Neural cell (in vitro differentiated cells): ENCODE results near the gene JAGN1. TPM values are rescaled to one million over a fixed set of nuclear protein-coding genes. Genes with fewer than 3 reads are reported as not detected.

ENCODE experiments used
- H2AFZ ChIP-seq: fragments of 200-600, 300-800 bp; sonication (generic), shearing (Covaris generic); 2 replicates; pipeline ENCODE4 v1.6.0; 2014; ENCODE audit warnings: low read depth, mild to moderate bottlenecking, antibody characterized with exemption, low read length, moderate library complexity
- H3F3A ChIP-seq: fragments of 200-600 bp; shearing (Covaris generic); 2 replicates; pipeline ENCODE4 v1.6.1; 2016; ENCODE audit warnings: mild to moderate bottlenecking, moderate library complexity, mixed read lengths, antibody characterized with exemption, low read length; ENCODE audit not compliant: insufficient read depth, poor library complexity, severe bottlenecking
- H3K27ac ChIP-seq: fragments of 200-600, 300-800 bp; sonication (generic), shearing (Covaris generic); 2 replicates; pipeline ENCODE4 v1.5.1; 2014; ENCODE audit warnings: mild to moderate bottlenecking, low read length, moderate library complexity
- H3K27me3 ChIP-seq: fragments of 300-800, 200-600 bp; sonication (generic), shearing (Covaris generic); 2 replicates; pipeline ENCODE4 v1.6.0; 2014; ENCODE audit warnings: mild to moderate bottlenecking, low read depth, low read length, moderate library complexity; ENCODE audit not compliant: insufficient read depth
- H3K36me3 ChIP-seq: fragments of 300-800, 200-600 bp; sonication (generic), shearing (Covaris generic); 2 replicates; pipeline ENCODE4 v1.5.1; 2014; ENCODE audit warnings: mild to moderate bottlenecking, antibody characterized with exemption, low read length, moderate library complexity; ENCODE audit not compliant: insufficient read depth
- H3K4me2 ChIP-seq: fragments of 300-800, 200-600 bp; sonication (generic), shearing (Covaris generic); 2 replicates; pipeline ENCODE4 v1.6.0; 2014; ENCODE audit warnings: mild to moderate bottlenecking, low read length
- H3K4me3 ChIP-seq: fragments of 300-800, 200-600 bp; sonication (generic), shearing (Covaris generic); 2 replicates; pipeline ENCODE4 v1.5.1; 2014; ENCODE audit warnings: mild to moderate bottlenecking, low read length, moderate library complexity
- H3K79me2 ChIP-seq: fragments of 200-600 bp; shearing (Covaris generic); replicated peaks from 2 replicates; pipeline ENCODE4 v1.6.0; 2014; ENCODE audit warnings: mild to moderate bottlenecking, low read length, moderate library complexity; ENCODE audit not compliant: insufficient read depth
- H3K9ac ChIP-seq: fragments of 300-800, 200-600 bp; sonication (generic), shearing (Covaris generic); 2 replicates; pipeline ENCODE4 v1.6.1; 2016; ENCODE audit warnings: mild to moderate bottlenecking, low read length, mixed read lengths
- H3K9me2 ChIP-seq: fragments of 200-600 bp; shearing (Covaris generic); 2 replicates; pipeline ENCODE4 v1.6.1; 2016; ENCODE audit warnings: mild to moderate bottlenecking, low read length, mixed read lengths; ENCODE audit not compliant: insufficient read depth
- H3K9me3 ChIP-seq: fragments of 200-600, 300-800 bp; sonication (generic), shearing (Covaris generic); 2 replicates; pipeline ENCODE4 v1.6.1; 2016; ENCODE audit warnings: mild to moderate bottlenecking, mixed run types, low read length, moderate library complexity, mixed read lengths
- H4K20me1 ChIP-seq: fragments of 200-600 bp; shearing (Covaris generic); 2 replicates; pipeline ENCODE4 v1.6.1; 2016; ENCODE audit warnings: mild to moderate bottlenecking, mixed run types; ENCODE audit not compliant: insufficient read depth
- CTCF ChIP-seq: fragments of 450-650 bp; IDR thresholded peaks from 2 replicates; pipeline ENCODE4 v1.5.1; 2014; ENCODE audit warnings: antibody characterized with exemption, mild to moderate bottlenecking, moderate library complexity; ENCODE audit not compliant: poor library complexity, severe bottlenecking
- EP300 ChIP-seq: fragments of 450-650 bp; conservative IDR thresholded peaks from 2 replicates; pipeline ENCODE4 v1.6.1; 2014; ENCODE audit warnings: antibody characterized with exemption, mild to moderate bottlenecking, moderate library complexity; ENCODE audit not compliant: poor library complexity, severe bottlenecking
- EZH2 ChIP-seq: fragments of 200-600, 300-800 bp; shearing (Covaris generic), sonication (generic); IDR thresholded peaks from 2 replicates; pipeline ENCODE4 v1.6.1; 2014; ENCODE audit warnings: antibody characterized with exemption, low read length, borderline replicate concordance, mild to moderate bottlenecking; ENCODE audit not compliant: insufficient read depth, poor library complexity, severe bottlenecking
- MXI1 ChIP-seq: fragments of 450-650 bp; conservative IDR thresholded peaks from 2 replicates; pipeline ENCODE4 v1.6.1; 2014; ENCODE audit warnings: antibody characterized with exemption, mild to moderate bottlenecking; ENCODE audit not compliant: poor library complexity, severe bottlenecking
- POLR2AphosphoS5 ChIP-seq: IDR thresholded peaks from 2 replicates; pipeline ENCODE4 v1.6.1; 2012
- RAD21 ChIP-seq: fragments of 450-650 bp; conservative IDR thresholded peaks from 2 replicates; pipeline ENCODE4 v1.6.1; 2014; ENCODE audit warnings: antibody characterized with exemption, mild to moderate bottlenecking, moderate library complexity
- REST ChIP-seq: IDR thresholded peaks from 2 replicates; pipeline ENCODE4 v1.6.1; 2012; ENCODE audit warnings: borderline replicate concordance
- SMC3 ChIP-seq: fragments of 450-650 bp; conservative IDR thresholded peaks from 2 replicates; pipeline ENCODE4 v1.6.1; 2014; ENCODE audit warnings: antibody characterized with exemption, mild to moderate bottlenecking, moderate library complexity; ENCODE audit not compliant: poor library complexity
- TAF1 ChIP-seq: IDR thresholded peaks from 2 replicates; pipeline ENCODE4 v1.6.1; 2012; ENCODE audit warnings: low read depth
- polyA plus RNA-seq: library from polyadenylated mRNA; depleted of rRNA; stranded (reverse); fragments of >200 nt; gene quantifications from 2 replicates; pipeline ENCODE4 v1.2.3, GENCODE V29; 2014

JAGN1 gene
- polyA plus RNA-seq, 1 donor from 2014 or later = 26.5 TPM

GRCh38 chr3:9897408-9898372 lies 7.3 kb downstream of the JAGN1 start:
- no peaks in the 10 kb centered on the region for H3K9me2 ChIP-seq
- no peak overlapping the region for H3K27ac ChIP-seq
- H4K20me1 ChIP-seq = no peaks in the 10 kb centered on the region
- no peaks in the 10 kb centered on the region for H3K36me3 ChIP-seq
- H2AFZ ChIP-seq = no peak overlapping the region
- H3F3A ChIP-seq = no peaks in the 10 kb centered on the region
- no peak overlapping the region for H3K9ac ChIP-seq
- H3K27me3 ChIP-seq = no peaks in the 10 kb centered on the region
- H3K4me3 ChIP-seq = no peak overlapping the region
- no peaks in the 10 kb centered on the region for H3K9me3 ChIP-seq
- no peak overlapping the region for H3K4me2 ChIP-seq
- no peaks in the 10 kb centered on the region for H3K79me2 ChIP-seq
- TF ChIP-seq MXI1 = no peak
- TF ChIP-seq EZH2 = no peak
- no peak for TF ChIP-seq POLR2AphosphoS5
- TF ChIP-seq REST = no peak
- TF ChIP-seq CTCF = no peak
- TF ChIP-seq TAF1 = no peak
- no peak for TF ChIP-seq EP300
- TF ChIP-seq SMC3 = no peak
- no peak for TF ChIP-seq RAD21

GRCh38 chr3:9898467-9899241 lies 8.2 kb downstream of the JAGN1 start:
- H4K20me1 ChIP-seq = no peaks in the 10 kb centered on the region
- H3K79me2 ChIP-seq = no peaks in the 10 kb centered on the region
- no peaks in the 10 kb centered on the region for H3K9me3 ChIP-seq
- H3K36me3 ChIP-seq = no peaks in the 10 kb centered on the region
- no peak overlapping the region for H3K9ac ChIP-seq
- no peaks in the 10 kb centered on the region for H3K9me2 ChIP-seq
- no peak for TF ChIP-seq MXI1
- no peak for TF ChIP-seq SMC3
- no peak for TF ChIP-seq REST
- TF ChIP-seq POLR2AphosphoS5 = no peak
- no peak overlapping the region for H3K4me2 ChIP-seq
- no peak overlapping the region for H3K4me3 ChIP-seq
- no peak overlapping the region for H3K27ac ChIP-seq
- no peaks in the 10 kb centered on the region for H3F3A ChIP-seq
- H3K27me3 ChIP-seq = no peaks in the 10 kb centered on the region
- H2AFZ ChIP-seq = no peak overlapping the region
